ENCODE data around the gene ACTRT2.

Gene ACTRT2

GRCh38 chr1:2983319-2983705 is 38.0 kb upstream of the ACTRT2 start:
- in situ Hi-C loops (cut with MboI; ENCODE audit: low sequenced_read_pairs) = no loop called here

- in situ Hi-C loops (cut with MboI; ENCODE audit: low sequenced_read_pairs) = no loop called here
Measured at GRCh38 chr1:2983706-2984398, 37.4 kb upstream of the ACTRT2 start.

- in situ Hi-C loops (cut with MboI; ENCODE audit: low sequenced_read_pairs) = no loop called here
Measured at GRCh38 chr1:2984399-2985061, 36.7 kb upstream of the ACTRT2 start.

- in situ Hi-C loops (cut with MboI; ENCODE audit: low sequenced_read_pairs) = no loop called here
Measured at GRCh38 chr1:2985067-2985561, 36.2 kb upstream of the ACTRT2 start.

GRCh38 chr1:2985694-2986548 is 35.3 kb upstream of the ACTRT2 start:
- in situ Hi-C loops (cut with MboI; ENCODE audit: low sequenced_read_pairs) = no loop called here

GRCh38 chr1:2986549-2987305 is 34.5 kb upstream of the ACTRT2 start:
- in situ Hi-C loops (cut with MboI; ENCODE audit: low sequenced_read_pairs) = no loop called here

- in situ Hi-C loops (cut with MboI; ENCODE audit: low sequenced_read_pairs) = no loop called here
Measured at GRCh38 chr1:2987773-2988172, 33.5 kb upstream of the ACTRT2 start.

GRCh38 chr1:2988256-2988655 is 33.0 kb upstream of the ACTRT2 start:
- in situ Hi-C loops (cut with MboI; ENCODE audit: low sequenced_read_pairs) = no loop called here

GRCh38 chr1:2989185-2989584 is 32.1 kb upstream of the ACTRT2 start:
- in situ Hi-C loops (cut with MboI; ENCODE audit: low sequenced_read_pairs) = no loop called here

GRCh38 chr1:2989976-2990375 is 31.3 kb upstream of the ACTRT2 start:
- in situ Hi-C loops (cut with MboI; ENCODE audit: low sequenced_read_pairs) = no loop called here

GRCh38 chr1:2990376-2991115 is 30.7 kb upstream of the ACTRT2 start:
- in situ Hi-C loops (cut with MboI; ENCODE audit: low sequenced_read_pairs) = no loop called here

- in situ Hi-C loops (cut with MboI; ENCODE audit: low sequenced_read_pairs) = no loop called here
Measured at GRCh38 chr1:2991753-2992495, 29.3 kb upstream of the ACTRT2 start.

GRCh38 chr1:2998503-2999100 is 22.7 kb upstream of the ACTRT2 start:
- in situ Hi-C loops (cut with MboI; ENCODE audit: low sequenced_read_pairs) = no loop called here

GRCh38 chr1:2999138-2999537 is 22.1 kb upstream of the ACTRT2 start:
- in situ Hi-C loops (cut with MboI; ENCODE audit: low sequenced_read_pairs) = no loop called here

GRCh38 chr1:2999571-2999970 is 21.7 kb upstream of the ACTRT2 start:
- in situ Hi-C loops (cut with MboI; ENCODE audit: low sequenced_read_pairs) = no loop called here

GRCh38 chr1:3000214-3000613 is 21.1 kb upstream of the ACTRT2 start:
- in situ Hi-C loops (cut with MboI; ENCODE audit: low sequenced_read_pairs) = no loop called here

GRCh38 chr1:3000671-3001470 is 20.4 kb upstream of the ACTRT2 start:
- in situ Hi-C loops (cut with MboI; ENCODE audit: low sequenced_read_pairs) = no loop called here
